GM10248 (cell line): Measurements from ENCODE around the gene KANSL1.
A peak's percentile ranks its signal among the peaks of the same experiment; 100 is the strongest.
"Not testable (repeated sequence)": the region's sequence is repeated elsewhere in the genome, so short reads cannot be mapped to it uniquely, and the experiment has no call there.

Source experiments
- CTCF ChIA-PET: fragments of 300-600 bp; sonication (Branson Sonifier 250); formaldehyde crosslinking; extraction: SDS; loops from one replicate; lab custom pipeline; 2021; ENCODE audit warnings: antibody characterized with exemption; lab: Yijun Ruan, JAX
- POLR2A ChIA-PET: fragments of 350-650 bp; sonication (Branson Sonifier 250); formaldehyde crosslinking; extraction: SDS; loops from one replicate; lab custom pipeline; 2020; ENCODE audit warnings: antibody characterized with exemption; lab: Yijun Ruan, JAX
- DNase-seq: peaks from one replicate; pipeline ENCODE4 v3.0.0; 2012; ENCODE audit errors: extremely low spot score
- CTCF ChIP-seq: IDR thresholded peaks from 2 replicates; pipeline ENCODE4 v1.5.1; 2012; ENCODE audit warnings: mild to moderate bottlenecking, low read depth; ENCODE audit errors: extremely low read depth, missing control alignments, control extremely low read depth

The KANSL1 gene

DNA sequence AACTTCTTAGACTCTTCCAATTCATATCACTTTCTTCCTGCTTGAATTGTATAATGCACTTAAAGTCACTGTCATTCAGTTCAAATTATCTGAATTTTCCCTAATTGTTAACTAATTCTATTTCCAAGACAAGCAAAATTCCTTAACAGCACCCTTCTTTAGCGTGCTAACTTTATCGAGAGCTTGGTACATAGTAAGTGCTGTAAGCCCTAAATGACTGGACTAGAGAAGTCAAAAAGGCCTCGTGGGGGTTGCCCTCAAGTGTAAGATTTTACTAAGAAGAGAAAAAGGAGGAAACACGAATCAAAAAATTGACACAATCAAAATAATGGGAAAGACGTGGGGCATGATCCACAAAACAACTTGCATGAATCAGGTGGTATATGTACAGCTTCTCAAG lies 11.3 kb downstream of the KANSL1 start:
- CTCF ChIA-PET: interaction anchor here (3.2 kb wide), 1 partner anchor 11 kb away, joined by 17 read pairs; the partner anchor contains the start of gene KANSL1
- TF ChIP-seq CTCF: no peak
- POLR2A ChIA-PET: no interaction called here
- DNase-seq: no peak

- CTCF ChIA-PET: interaction anchor here (0.8 to 3.2 kb wide), 5 partner anchors 10 to 178 kb away, joined by 3 to 17 read pairs (median 5); partner anchors contain the start of gene KANSL1
- POLR2A ChIA-PET, DNase-seq: not testable (repeated sequence)
Observed at GRCh38 chr17:46181316-46181715, 11.9 kb downstream of the KANSL1 start.

DNA sequence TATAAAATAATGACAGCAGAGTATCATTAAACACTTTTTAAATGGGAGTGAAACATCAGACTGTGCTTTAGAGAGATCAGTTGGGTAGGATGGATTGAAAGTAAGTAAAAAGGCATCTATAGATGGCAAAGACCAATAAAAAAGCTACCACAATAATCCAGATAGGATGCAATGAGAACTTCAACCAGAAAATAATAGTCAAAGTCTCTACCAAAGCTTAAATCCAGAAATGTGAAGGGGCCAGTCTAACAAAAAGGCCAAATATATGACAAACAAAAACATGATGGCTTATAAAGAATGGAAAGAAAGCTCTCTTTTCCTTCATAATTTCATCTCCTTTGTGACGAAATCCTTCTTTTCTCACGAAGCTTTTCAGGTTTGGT lies 12.3 kb downstream of the KANSL1 start:
- no peak for DNase-seq
- CTCF ChIA-PET: interaction anchor here (0.8 to 3.2 kb wide), 7 partner anchors 8 to 177 kb away, joined by 3 to 17 read pairs (median 5); partner anchors contain the start of gene KANSL1
- no peak for TF ChIP-seq CTCF
- POLR2A ChIA-PET: no interaction called here

- POLR2A ChIA-PET: interaction anchor here (0.6 kb wide), 1 partner anchor 42 kb away, joined by 3 read pairs; no protein-coding TSS in a partner anchor
- DNase-seq: not testable (repeated sequence)
- CTCF ChIA-PET: interaction anchor here (0.8 to 3.2 kb wide), 8 partner anchors 9 to 177 kb away, joined by 3 to 17 read pairs (median 5); partner anchors contain the start of gene KANSL1
Observed at GRCh38 chr17:46180185-46180891, 12.9 kb downstream of the KANSL1 start.

DNA sequence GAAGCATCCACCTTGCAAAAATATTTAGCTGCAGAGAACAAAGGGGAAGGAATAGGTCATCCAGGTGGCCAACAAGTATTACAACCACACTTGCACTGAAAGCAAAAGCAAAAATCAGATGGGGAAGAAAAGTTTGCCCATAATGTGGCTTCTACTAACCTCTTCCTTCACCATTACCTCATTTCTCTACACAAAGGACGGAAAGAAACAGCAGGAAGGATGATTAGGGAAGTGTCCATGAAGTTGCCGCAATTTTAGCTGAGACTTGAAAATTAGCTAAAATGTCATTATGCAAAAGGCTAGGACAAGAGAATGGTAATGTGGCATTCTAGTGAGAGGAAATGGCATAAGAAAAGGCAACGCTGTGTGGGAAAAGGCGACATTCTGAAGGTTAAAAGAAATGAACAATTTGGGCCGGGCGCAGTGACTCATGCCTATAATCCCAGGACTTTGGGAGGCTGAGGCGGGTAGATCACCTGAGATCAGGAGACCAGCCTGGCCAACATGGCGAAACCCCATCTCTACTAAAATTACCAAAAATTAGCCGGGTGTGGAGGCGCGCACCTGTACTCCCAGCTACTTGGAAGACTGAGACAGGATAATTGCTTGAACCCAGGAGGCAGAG lies 13.7 kb downstream of the KANSL1 start:
- TF ChIP-seq CTCF: no peak
- CTCF ChIA-PET: interaction anchor here (0.8 to 2.9 kb wide), 7 partner anchors 8 to 59 kb away, joined by 3 to 13 read pairs (median 5); partner anchors contain the start of gene KANSL1
- POLR2A ChIA-PET: no interaction called here
- DNase-seq: peak; percentile 56

- POLR2A ChIA-PET: no interaction called here
Observed at GRCh38 chr17:46178550-46179214, 14.5 kb downstream of the KANSL1 start.

More at GRCh38 chr17:46178550-46179214, 14.5 kb downstream of the KANSL1 start:
- CTCF ChIA-PET: interaction anchor here (0.8 to 2.9 kb wide), 9 partner anchors 8 to 134 kb away, joined by 3 to 13 read pairs (median 6); partner anchors contain the start of gene KANSL1
- no peak for TF ChIP-seq CTCF
- DNase-seq: no peak
